ENCODE measurements around the gene GPBP1.

DNA sequence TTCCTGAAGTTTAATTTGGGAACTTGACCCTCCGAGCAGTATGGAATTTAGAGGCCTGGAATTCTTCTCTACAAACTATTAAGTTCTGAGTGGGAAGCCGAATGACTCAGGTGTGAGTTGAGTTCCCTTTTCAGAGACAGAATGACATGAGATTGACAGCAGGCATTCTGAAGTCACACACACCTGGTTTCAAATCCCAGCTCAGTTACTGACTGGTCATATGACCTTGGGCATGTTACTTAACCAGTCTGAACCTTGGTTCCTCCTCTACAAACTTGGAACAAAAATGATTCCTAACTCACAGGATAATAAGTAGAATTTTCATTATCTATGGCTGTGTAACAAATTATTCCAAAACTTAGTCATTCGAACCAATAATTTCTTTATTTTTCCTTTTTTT is 45.5 kb upstream of the GPBP1 start:
- TF ChIP-seq, protein P1, sequence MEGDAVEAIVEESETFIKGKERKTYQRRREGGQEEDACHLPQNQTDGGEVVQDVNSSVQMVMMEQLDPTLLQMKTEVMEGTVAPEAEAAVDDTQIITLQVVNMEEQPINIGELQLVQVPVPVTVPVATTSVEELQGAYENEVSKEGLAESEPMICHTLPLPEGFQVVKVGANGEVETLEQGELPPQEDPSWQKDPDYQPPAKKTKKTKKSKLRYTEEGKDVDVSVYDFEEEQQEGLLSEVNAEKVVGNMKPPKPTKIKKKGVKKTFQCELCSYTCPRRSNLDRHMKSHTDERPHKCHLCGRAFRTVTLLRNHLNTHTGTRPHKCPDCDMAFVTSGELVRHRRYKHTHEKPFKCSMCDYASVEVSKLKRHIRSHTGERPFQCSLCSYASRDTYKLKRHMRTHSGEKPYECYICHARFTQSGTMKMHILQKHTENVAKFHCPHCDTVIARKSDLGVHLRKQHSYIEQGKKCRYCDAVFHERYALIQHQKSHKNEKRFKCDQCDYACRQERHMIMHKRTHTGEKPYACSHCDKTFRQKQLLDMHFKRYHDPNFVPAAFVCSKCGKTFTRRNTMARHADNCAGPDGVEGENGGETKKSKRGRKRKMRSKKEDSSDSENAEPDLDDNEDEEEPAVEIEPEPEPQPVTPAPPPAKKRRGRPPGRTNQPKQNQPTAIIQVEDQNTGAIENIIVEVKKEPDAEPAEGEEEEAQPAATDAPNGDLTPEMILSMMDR (IDR thresholded peaks at IDR 0.05; ENCODE audit: poor library complexity, severe bottlenecking) = no peak
- TF ChIP-seq POLR2AphosphoS5 (IDR thresholded peaks at IDR 0.05) (no peak), EZH2 (IDR thresholded peaks at IDR 0.05; ENCODE audit: borderline replicate concordance, insufficient read depth, low read length, poor library complexity, severe bottlenecking) (no peak), TAF1 (IDR thresholded peaks at IDR 0.05; ENCODE audit: low read depth) (no peak), MXI1 (conservative IDR thresholded peaks at IDR 0.05; ENCODE audit: poor library complexity, severe bottlenecking) (no peak)

Measured in neural cell (in vitro differentiated cells).